KOPT-K1 (cell line): Measurements from ENCODE around the gene SCIN.
"Not testable (repeated sequence)": the region's sequence is repeated elsewhere in the genome, so short reads cannot be mapped to it uniquely, and the experiment has no call there.

Experiments used
- H3K27ac ChIP-seq: fragments of 200-600 bp; sonication (generic); 2 replicates; pipeline ENCODE4 v1.5.1; 2016; ENCODE audit warnings: antibody characterized with exemption, mild to moderate bottlenecking, low read depth, low read length; ENCODE audit not compliant: poor library complexity, severe bottlenecking
- H3K36me3 ChIP-seq: fragments of 200-600 bp; sonication (generic); 2 replicates; pipeline ENCODE4 v1.5.1; 2017; ENCODE audit warnings: antibody characterized with exemption, mild to moderate bottlenecking, low read length, moderate library complexity; ENCODE audit not compliant: insufficient read depth
- H3K9me3 ChIP-seq: fragments of 200-600 bp; sonication (generic); 2 replicates; pipeline ENCODE4 v1.5.1; 2017; ENCODE audit warnings: antibody characterized with exemption, low read length, mild to moderate bottlenecking; ENCODE audit not compliant: insufficient read depth, poor library complexity, severe bottlenecking

The SCIN gene

GRCh38 chr7:12643001-12643643, 72.6 kb downstream of the SCIN start:
- Histone ChIP-seq H3K36me3 (no peaks in the 10 kb centered on the region), H3K27ac (no peak overlapping the region), H3K9me3 (no peaks in the 10 kb centered on the region)

DNA sequence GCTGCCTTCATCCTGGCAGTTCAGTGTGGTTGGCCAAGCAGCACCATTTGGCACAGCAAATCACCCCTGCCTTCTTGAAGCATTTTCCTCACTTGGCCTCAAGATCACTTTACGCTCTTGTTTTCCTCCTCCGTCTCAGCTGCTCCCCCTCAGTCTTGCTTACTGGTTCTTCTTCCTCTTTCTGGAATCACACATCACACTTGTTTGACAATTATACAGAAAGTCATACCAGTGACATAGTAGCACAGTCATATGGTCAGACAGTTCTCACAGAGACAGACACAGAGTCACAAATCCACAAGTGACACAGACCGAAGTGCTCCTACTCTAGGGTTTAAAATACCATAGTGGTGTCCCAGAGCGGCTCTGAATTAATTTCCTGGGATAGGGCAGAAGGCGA, 73.1 kb downstream of the SCIN start:
- Histone ChIP-seq H3K36me3 (no peaks in the 10 kb centered on the region), H3K9me3 (no peaks in the 10 kb centered on the region), H3K27ac (no peak overlapping the region)

GRCh38 chr7:12645212-12645611, 74.7 kb downstream of the SCIN start:
- H3K9me3 ChIP-seq, H3K27ac ChIP-seq: not testable (repeated sequence)

DNA sequence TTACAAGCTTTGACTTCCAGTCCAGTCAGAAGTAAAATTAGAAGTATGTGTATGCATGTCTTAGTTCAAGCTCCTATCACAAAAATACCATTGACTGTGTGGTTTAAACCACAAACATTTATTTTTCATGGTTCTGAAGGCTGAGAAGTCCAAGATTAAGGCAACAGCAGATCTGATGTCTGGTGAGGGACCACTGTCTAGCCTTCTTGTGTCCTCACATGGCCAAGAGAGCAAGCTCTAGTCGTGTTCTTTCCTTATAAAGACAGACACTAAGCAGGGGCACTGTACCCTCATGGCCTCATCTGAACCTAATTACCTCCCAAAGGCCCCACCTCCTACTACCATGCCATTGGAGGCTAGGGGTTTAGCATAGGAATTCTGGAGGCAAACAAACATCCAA, 75.6 kb downstream of the SCIN start:
- H3K36me3 ChIP-seq, result no peaks in the 10 kb centered on the region
- no peak overlapping the region for H3K27ac ChIP-seq
- H3K9me3 ChIP-seq, result no peaks in the 10 kb centered on the region

More at GRCh38 chr7:12645212-12645611, 74.7 kb downstream of the SCIN start:
- not testable (repeated sequence) for H3K36me3 ChIP-seq

GRCh38 chr7:12647364-12648219, 77.1 kb downstream of the SCIN start:
- Histone ChIP-seq H3K27ac (no peak overlapping the region), H3K36me3 (no peaks in the 10 kb centered on the region), H3K9me3 (no peaks in the 10 kb centered on the region)

GRCh38 chr7:12648704-12649261, 78.3 kb downstream of the SCIN start:
- Histone ChIP-seq H3K9me3 (no peaks in the 10 kb centered on the region), H3K27ac (no peak overlapping the region), H3K36me3 (no peaks in the 10 kb centered on the region)

DNA sequence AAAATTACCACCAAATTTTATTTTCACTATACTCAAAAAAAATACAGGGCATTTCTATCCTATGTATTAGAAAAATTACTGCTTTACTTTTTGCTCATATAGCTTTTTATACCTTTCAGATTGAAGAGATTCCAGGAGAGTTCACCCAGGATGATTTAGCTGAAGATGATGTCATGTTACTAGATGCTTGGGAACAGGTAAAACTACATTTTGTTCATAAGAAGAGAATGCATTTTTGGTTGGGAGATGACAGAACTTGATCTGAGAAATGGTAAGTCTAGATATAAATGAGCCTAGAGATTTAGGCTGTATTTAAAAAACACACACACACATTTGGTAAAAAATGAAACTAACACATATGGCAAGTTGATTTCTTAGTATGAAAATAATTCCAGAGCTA, 78.8 kb downstream of the SCIN start:
- Histone ChIP-seq H3K27ac (no peak overlapping the region), H3K36me3 (no peaks in the 10 kb centered on the region), H3K9me3 (no peaks in the 10 kb centered on the region)

DNA sequence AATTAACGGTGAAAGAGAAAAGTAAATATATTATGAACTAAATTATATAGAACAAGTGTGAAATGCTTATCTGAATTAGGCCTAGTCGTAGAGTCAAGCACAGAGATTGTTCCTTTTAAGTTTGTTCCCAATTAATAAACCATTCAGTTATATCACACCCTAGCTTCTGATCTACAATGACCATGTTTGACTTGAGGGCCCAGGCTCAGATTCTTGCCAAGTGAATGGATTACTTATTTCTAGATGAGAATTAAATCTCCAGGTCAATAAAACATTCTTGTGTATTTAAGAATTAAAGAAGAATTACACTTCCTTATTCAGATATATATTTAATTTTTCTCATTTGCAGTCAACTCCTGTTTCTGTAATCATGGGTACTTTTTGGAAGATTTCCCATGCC, 79.6 kb downstream of the SCIN start:
- Histone ChIP-seq H3K27ac (no peak overlapping the region), H3K36me3 (no peaks in the 10 kb centered on the region), H3K9me3 (no peaks in the 10 kb centered on the region)

DNA sequence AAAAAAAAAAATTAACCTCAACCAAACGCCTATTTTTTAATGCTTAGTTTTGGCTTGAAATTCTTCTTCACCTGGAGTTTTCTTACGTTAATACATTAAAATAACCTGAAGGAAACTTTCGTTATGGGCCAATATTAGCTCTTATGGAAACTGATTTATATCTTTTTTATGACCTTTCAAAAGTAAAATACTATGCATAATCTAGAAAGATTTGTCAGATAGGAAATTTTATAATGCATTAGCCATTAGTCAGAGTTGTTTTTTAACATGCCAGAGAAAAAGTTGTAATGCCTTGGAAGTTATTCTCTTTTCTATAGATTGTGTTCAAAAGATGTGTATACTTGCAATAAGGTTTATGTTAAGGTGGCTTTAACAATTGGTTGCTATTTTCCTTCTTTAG, 82.6 kb downstream of the SCIN start:
- no peak overlapping the region for H3K27ac ChIP-seq
- H3K9me3 ChIP-seq, result no peaks in the 10 kb centered on the region
- no peaks in the 10 kb centered on the region for H3K36me3 ChIP-seq

GRCh38 chr7:12653518-12653917, 83.0 kb downstream of the SCIN start:
- H3K9me3 ChIP-seq, result no peaks in the 10 kb centered on the region

GRCh38 chr7:12655161-12655560, 84.6 kb downstream of the SCIN start:
- H3K9me3 ChIP-seq, result no peaks in the 10 kb centered on the region
- no peaks in the 10 kb centered on the region for H3K36me3 ChIP-seq
- H3K27ac ChIP-seq, result no peak overlapping the region

More at GRCh38 chr7:12653518-12653917, 83.0 kb downstream of the SCIN start:
- Histone ChIP-seq H3K27ac (no peak overlapping the region), H3K36me3 (no peaks in the 10 kb centered on the region)

- not testable (repeated sequence) for H3K27ac ChIP-seq, H3K36me3 ChIP-seq, H3K9me3 ChIP-seq
Observed at GRCh38 chr7:12660423-12660822, 89.9 kb downstream of the SCIN start.

GRCh38 chr7:12660986-12661385, 90.5 kb downstream of the SCIN start:
- H3K36me3 ChIP-seq, H3K27ac ChIP-seq, H3K9me3 ChIP-seq: not testable (repeated sequence)

GRCh38 chr7:12661581-12661980, 91.1 kb downstream of the SCIN start:
- H3K36me3 ChIP-seq, result no peaks in the 10 kb centered on the region
- no peak overlapping the region for H3K27ac ChIP-seq
- no peaks in the 10 kb centered on the region for H3K9me3 ChIP-seq

DNA sequence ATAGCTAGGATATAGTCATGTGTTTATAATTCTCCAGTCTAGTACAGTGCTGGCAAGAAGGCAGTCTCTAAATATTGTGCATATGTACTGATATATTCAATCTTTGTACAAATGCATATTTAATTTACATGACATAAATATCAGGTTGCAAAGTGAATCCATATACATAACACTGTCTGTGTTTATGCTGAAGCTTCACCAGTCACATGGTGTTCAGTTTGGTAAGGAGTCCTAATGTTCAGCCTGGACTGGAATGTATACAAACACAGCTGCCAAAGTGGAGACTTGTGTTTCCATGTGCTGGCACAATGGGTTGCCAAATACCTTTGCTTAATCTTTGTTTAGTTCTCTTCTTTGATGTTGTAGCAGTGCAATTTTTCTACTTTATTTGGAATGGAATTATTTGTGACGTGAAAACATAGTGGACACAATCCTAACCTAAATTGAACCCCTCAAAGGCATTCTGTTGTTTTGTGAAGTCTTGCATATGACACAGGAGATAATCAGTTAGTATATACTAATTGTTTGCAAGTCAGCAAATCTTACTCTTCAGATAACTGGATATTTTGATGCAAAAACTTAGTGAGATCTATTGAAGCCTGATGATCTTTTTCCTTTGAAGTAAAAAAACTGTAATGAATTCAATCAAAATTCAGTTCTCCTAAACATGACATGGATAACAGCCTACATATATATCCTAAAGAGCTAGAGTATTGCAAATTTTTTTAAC, 99.6 kb downstream of the SCIN start:
- no peak overlapping the region for H3K27ac ChIP-seq
- no peaks in the 10 kb centered on the region for H3K9me3 ChIP-seq
- no peaks in the 10 kb centered on the region for H3K36me3 ChIP-seq
